ENCODE results near the gene C4A.
A peak's percentile ranks its signal among the peaks of the same experiment; 100 is the strongest.
"Not testable (repeated sequence)": the region's sequence is repeated elsewhere in the genome, so short reads cannot be mapped to it uniquely, and the experiment has no call there.

C4A gene

DNA sequence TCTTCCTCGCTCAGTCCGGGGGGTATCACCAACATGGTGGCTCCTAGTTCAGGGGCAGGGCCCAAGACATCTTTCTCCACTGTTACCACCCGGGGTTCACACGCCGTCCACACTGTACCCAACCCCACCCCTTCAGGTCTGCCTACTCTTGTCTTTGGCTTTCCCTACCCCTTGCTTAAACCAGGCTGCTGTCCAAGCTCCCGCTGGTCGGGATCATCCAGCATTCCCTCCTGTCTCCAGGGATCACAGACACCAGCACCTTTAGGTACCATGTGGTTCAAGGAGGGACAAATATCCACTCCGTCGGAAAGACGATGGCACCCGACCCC, 23.5 kb upstream of the C4A start:
- DNase-seq, result peak in 1 of 10 donors; percentile 74
- intact Hi-C loops (cut with DNase I), result loop anchor here (10.0 kb wide), 1 partner anchor 414 kb away; the partner anchor contains the start of genes ATP6V1G2, DDX39B and NFKBIL1

DNA sequence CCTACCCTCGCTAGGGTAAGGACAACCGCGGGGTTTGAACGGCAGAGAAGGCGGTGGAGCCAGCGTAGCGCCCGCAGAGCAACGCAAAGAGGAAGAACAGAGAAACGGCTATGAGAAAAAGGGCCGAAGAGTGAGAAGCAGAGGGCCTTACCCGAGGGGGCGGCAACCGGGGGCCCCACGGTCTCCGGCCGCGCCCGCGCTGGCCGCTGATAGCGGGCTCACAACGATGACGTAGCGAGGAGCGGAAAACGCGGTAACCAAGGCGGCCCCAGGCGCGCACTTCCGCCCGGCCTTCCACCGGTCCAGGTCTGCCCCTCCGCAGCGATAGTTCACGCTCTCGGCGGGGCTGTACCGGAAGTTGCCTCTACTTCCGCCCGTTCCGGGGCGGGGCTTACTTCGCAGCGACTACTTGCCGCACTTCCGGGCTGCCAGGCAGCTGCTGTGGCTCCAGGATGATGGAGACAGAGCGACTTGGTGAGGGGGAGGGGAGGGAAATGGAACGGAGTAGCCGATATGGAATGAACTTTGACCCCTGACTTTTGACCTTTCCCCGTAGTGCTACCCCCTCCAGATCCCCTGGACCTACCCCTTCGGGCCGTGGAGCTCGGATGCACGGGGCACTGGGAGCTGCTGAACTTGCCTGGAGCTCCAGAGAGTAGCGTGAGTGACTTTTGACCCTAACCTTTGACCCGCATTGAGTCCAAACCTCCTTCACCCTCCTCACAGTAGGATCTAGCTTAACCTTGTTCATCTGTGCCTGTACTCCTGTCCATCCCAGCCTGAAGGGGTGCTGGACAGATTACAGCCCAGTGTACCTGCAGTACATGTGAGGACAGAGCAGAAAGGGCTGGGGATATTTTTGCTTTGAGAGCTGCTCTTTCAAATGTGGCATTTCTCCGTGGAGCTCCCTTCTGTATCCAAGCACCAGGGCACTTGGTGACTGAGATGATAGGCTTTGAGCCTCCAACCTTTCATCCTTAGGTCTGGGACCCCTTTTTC, 22.8 kb upstream of the C4A start, which contains the start of the genes NELFE and SKIC2:
TSS of gene NELFE (minus strand) at position 231 of the 999 bp plus-strand sequence. CDS start 525 bp downstream, outside the sequence.
TSS of gene SKIC2 (plus strand) at position 435 of the 999 bp plus-strand sequence. CDS start at position 453, 18 bp downstream.
- peak; percentile 98 to 100 (median 99) for DNase-seq
- intact Hi-C loops (cut with DNase I), result loop anchor here (1.0 to 10.0 kb wide), 2 partner anchors 12 to 414 kb away; partner anchors contain the start of genes ATP6V1G2, DDX39B and NFKBIL1

DNA sequence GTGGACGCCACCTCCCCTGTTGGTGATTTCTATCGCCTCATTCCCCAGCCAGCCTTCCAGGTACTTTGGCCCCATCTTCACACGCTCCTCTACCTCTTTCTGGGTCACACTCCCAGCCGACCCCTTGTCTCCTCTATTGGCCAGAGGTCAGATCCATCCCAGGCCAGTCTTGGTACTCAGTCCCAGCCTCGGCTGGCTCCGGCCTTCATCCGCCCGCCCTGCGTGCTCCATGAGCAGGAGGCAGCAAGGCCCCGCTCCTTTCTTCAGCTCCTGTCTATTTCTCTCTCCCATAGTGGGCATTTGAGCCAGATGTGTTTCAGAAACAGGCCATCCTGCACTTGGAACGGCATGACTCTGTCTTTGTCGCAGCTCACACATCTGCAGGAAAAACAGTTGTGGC, 20.2 kb upstream of the C4A start:
- intact Hi-C loops (cut with DNase I), result no loop called here

DNA sequence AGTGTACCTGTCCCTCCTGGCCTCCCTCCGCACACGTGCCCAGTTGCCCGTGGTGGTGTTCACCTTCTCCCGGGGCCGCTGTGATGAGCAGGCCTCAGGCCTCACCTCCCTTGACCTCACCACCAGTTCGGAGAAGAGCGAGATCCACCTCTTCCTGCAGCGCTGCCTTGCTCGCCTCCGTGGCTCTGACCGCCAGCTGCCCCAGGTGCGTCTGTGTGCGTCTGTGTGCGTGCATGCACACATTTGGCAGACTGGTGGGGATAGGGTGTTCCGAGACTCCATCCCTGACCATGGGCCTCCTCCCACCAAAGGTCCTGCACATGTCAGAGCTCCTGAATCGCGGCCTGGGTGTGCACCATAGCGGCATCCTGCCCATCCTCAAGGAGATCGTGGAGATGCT, 17.9 kb upstream of the C4A start:
- intact Hi-C loops (cut with DNase I), result no loop called here
- peak in 1 of 10 donors; percentile 41 for DNase-seq

More for the DNA sequence above, 20.2 kb upstream of the C4A start:
- peak in 1 of 10 donors; percentile 66 for DNase-seq

DNA sequence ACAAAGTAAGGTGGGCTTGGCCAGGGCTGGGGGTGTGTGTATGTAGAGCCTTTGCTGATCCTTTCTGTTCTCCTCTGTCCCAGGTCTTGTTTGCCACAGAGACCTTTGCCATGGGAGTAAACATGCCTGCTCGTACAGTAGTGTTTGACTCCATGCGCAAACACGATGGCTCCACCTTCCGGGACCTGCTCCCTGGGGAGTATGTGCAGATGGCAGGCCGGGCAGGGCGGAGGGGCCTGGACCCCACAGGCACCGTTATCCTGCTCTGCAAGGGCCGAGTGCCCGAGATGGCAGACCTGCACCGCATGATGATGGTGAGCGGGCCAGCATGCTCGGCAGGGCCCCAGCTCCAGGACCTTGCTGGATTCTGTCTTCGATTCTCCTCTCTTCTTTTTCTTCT, 16.2 kb upstream of the C4A start:
- intact Hi-C loops (cut with DNase I), result no loop called here
- DNase-seq, result peak in 2 of 10 donors; percentile 40 to 63

DNA sequence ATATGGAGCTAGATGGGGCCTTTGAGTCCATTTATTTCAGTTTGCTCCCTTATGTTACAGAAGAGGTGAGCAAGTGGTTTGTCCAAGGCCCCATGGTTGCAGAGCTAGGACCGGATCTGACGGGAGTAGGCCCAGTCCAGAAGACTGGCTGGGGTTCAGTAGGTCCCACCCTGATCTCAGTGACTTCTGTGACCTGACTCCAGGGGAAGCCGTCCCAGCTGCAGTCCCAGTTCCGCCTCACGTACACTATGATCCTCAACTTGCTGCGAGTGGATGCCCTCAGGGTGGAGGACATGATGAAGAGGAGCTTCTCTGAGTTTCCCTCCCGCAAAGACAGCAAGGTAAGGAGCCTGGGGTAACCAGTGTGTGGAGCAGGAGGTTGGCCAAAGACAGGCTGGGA, 15.4 kb upstream of the C4A start:
- DNase-seq, result peak in 1 of 10 donors; percentile 17
- intact Hi-C loops (cut with DNase I), result no loop called here

DNA sequence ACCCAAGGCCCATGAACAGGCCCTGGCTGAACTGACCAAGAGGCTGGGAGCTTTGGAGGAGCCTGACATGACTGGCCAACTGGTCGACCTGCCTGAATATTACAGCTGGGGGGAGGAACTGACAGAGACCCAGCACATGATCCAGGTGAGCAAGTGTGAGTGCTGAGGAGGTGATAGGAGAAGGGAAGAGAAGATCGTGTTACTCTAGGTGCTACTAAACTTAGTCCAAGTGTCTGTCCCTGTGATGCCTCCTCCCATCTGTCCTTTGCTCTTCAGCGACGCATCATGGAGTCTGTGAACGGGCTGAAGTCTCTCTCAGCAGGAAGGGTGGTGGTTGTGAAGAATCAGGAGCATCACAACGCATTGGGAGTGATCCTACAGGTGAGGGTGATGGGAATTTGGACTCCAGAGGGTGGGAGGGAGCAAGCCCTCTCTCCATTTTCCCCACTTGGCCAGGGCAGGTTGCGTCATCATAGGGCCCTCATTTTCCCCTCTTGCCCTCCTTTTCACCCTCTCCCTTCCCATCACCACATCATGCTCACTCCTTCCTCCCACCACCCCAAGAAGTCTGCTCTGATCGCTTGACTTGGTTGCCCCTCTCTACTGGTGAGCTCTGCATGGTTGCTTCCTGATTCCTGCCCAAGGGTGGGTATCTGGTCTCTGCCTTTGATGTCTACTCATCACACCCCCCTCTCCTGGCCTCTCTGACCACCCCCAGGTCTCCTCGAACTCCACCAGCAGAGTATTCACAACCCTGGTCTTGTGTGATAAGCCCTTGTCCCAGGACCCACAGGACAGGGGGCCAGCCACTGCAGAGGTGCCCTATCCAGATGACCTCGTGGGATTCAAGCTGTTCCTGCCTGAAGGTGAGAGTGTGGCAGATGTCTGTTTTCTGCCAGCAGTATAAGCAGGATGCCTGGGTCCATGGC, 14.6 kb upstream of the C4A start:
- intact Hi-C loops (cut with DNase I), result no loop called here
- DNase-seq, result peak in 2 of 10 donors; percentile 20 to 40

DNA sequence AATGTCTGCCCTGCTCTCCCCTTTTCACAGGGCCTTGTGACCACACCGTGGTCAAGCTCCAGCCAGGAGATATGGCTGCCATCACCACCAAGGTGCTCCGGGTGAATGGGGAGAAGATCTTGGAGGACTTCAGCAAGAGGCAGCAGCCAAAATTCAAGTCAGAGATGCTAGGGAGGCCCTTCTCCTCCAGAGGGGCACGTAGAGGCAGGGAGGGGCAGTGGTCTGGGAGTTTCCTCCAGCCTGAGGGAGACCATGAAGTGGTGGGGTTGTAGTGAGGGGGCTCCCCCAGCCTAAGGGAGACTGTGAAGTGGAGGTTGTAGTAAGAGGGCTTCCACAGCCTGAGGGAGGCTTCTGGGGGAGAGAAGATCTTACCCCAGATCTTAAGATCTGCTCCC, 13.9 kb upstream of the C4A start:
- DNase-seq, result no peak
- intact Hi-C loops (cut with DNase I), result no loop called here

DNA sequence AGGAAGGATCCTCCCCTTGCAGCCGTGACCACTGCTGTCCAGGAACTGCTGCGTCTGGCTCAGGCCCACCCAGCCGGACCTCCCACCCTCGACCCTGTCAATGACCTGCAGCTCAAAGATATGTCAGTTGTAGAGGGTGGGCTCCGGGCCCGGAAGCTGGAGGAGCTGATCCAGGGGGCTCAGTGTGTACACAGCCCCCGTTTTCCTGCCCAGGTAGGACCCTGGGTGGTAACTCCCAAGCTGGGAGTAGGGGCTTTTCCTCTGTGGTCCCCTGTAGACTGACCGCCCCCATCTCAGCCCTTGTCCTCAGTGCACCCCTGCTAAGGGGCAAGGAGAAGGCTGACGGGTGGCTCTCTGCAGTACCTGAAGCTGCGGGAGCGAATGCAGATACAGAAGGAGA, 13.5 kb upstream of the C4A start:
- peak in 1 of 10 donors; percentile 76 for DNase-seq
- intact Hi-C loops (cut with DNase I), result no loop called here

DNA sequence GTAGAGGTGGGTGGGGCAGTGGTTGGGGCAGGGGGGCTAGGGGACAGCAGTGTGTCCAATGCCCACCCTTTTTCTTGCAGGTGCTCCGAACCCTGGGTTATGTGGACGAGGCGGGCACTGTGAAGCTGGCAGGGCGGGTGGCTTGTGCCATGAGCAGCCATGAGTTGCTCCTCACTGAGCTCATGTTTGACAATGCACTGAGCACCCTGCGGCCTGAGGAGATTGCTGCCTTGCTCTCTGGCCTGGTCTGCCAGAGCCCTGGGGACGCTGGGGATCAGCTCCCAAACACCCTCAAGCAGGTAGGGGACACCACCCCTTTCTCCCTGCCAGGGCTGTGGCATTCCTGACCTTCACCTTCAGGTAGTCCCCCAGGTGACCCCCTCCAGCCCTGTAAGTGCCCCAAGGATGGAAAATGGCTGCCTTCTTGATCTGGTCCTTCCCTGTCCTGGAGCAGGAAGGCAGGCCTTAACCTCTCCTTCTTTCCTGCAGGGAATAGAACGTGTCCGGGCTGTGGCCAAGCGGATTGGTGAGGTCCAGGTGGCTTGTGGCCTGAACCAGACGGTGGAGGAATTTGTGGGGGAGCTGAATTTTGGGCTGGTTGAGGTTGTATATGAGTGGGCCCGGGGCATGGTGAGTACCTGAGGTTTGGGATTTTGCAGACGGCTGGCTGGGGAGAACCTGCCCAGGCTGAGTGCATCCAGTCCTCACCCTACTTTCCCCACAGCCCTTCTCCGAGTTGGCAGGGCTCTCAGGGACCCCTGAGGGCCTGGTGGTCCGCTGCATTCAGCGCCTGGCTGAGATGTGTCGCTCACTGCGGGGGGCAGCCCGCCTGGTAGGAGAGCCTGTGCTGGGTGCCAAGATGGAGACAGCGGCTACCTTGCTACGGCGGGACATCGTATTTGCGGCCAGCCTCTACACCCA, 12.8 kb upstream of the C4A start:
- peak in 2 of 10 donors; percentile 18 to 77 for DNase-seq
- intact Hi-C loops (cut with DNase I), result no loop called here

DNA sequence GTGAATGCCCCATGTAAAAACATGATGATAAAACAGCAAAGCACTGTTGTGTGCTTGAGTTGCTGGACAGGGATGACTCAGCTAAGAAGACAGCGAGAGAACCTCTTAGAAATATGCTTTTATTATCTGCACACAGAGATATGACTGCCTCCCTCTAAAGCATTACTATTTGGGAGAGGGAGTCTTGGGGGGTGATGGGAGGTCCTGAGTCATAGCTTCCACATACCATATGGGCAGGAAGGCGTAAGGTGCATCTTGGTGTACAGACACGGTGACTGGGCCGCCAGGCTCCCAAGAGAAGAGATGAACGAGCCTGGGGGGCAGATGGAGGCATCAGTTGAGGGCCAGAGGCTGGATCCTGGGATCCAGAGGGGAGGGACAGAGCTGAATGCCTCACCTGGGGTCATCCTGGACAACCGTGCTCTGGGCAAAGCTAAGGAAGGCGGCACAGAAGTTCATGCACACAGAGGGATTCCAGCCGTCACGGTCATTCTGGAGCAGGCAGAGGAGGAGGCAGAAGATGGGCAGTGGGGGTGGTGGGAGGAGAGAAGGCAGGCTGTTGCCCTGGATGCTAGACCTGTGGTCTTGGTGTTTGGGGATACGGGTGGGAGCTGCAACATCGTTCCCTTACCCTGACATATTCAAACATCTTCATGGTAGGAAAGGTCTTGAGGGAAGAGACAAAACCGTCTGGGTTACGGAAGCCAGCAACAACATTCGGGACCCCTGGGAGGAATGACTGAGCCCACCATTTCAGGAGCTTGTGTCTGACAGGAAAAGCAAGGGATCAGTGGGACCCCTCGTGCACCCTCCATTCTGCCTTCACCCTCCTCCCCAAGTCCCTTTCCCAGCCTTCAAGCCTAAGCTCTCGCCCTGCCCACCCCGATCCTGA, 11.9 kb upstream of the C4A start:
- peak in 1 of 10 donors; percentile 62 for DNase-seq
- intact Hi-C loops (cut with DNase I), result no loop called here

DNA sequence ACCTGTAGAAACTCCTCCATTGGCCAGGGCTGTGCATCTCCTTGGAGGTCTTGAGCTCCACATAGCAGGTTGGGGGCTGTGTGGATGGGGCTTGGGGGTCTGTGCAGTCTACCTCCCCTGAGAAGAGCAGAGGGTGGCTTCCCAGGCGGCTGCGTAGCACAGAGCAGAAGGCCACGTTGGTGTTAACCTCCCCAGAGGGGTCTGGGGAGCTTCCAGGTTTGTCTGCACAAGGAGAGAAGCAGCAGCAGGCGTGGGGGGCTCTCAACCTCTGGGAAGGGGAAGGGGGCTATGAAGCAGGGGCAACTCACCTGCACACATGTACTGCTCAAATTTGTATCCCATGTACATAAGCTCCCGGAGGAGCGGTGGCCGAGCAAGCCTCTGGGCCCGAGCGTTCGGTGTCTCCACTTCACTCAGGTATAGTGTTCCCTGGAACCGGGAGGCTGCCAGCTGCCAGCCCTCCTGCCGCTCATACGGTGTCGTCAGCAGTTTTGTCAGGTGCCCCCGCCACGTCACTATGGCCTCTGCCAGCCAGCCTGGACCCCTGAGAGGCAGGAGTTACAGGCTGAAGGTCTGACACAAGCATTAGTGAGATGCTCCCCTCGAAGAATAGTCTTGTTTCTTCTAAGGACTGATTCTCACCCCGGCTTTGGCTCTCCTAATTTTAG, 11.1 kb upstream of the C4A start:
- intact Hi-C loops (cut with DNase I), result loop anchor here (1.0 kb wide), 1 partner anchor 11 kb away; the partner anchor contains the start of gene SKIC2
- peak in 1 of 10 donors; percentile 81 for DNase-seq

DNA sequence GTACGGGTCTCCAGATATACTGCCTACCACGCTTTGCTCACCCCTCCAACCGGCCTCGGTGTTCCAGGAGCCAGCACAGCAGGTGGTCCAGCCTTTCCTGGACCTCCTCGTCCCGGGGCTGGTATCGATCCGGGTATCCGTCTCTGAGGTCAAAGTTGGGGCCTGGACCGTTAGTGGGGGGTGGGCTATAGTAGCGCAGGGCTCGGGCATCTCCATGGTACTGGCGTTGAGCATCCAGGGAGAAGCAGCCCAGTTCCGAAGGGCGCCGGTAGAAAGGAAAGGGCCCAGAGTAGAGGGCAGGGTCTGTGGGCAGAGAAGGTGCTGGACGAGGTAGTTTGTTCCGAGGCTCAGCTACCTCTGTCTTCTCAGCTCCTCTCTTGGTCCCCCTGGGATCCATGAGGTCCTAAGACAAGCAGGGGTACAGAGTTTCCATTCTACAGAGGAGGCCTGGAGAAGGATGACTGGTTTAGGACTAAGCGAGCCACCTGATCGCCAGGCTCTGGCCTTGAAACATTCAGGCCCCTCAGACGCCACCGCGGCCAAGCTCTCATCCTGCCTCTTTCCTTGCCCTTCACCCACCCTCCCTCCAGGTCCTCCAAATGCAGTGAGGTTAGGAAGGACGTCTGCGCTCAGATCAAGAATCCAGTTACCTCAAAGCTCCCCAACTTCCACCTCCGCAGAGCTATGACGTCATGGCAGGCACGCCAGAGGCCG, 10.4 kb upstream of the C4A start:
- intact Hi-C loops (cut with DNase I), result loop anchor here (1.0 kb wide), 1 partner anchor 12 kb away; the partner anchor contains the start of gene SKIC2
- DNase-seq, result peak in 2 of 10 donors; percentile 13 to 75

DNA sequence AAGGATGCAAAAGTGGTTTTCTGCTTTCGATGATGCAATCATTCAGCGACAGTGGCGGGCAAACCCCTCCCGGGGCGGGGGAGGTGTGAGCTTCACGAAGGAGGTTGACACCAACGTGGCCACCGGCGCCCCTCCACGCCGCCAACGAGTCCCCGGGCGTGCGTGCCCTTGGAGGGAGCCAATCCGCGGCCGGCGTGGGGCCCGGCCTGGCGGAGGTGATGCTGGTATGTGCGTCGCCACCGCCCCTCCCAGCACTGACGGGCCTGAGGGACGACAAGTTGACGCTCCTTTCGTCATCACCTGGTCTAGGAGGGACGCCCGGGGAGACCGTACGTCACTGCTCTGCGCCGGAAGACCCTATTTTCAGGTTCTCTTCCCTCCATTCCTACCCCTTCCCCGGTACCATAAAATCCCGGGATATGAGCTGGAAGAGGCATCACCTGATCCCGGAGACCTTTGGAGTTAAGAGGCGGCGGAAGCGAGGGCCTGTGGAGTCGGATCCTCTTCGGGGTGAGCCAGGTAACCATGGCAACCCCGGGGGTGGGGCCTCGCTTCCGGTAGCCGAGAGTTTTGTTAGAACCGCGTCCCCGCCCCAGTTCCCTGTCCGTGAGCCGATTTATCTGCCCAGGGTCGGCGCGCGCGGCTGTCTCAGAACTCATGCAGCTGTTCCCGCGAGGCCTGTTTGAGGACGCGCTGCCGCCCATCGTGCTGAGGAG, 9.7 kb upstream of the C4A start, which contains the start of gene DXO:
TSS of gene DXO (minus strand) at position 146 of the 716 bp plus-strand sequence. CDS start 463 bp downstream, outside the sequence.
- intact Hi-C loops (cut with DNase I), result loop anchor here (1.0 kb wide), 1 partner anchor 13 kb away; the partner anchor contains the start of gene SKIC2
- DNase-seq, result peak; percentile 89 to 99 (median 95)

DNA sequence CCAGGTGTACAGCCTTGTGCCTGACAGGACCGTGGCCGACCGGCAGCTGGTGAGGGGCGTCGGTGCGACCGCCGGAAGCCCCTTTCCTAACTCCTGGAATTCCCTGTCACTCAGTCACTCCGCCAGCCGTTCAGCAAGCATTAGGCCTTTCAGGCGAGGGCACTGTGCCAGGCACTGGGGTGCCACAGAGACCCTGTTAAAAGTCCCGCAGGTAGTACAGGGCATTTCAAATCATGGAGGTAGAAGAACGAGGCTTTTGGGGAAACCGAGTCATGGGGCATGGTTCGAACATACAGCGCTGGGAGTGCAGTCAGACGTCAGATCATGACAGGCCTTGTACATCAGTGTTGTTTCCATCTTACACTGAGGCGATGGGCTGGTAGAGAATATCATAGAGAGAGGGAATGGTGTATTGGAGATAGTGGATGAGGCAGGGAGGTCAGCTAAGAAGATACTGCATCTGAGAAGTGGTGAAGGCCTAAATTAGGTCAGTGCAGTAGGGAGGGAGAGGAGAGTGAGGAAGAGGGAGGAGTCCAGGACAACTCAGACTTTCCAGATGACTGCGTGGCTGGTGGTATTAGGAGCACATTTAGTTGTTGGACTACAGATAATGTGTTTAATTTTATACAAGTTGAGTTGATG, 9.0 kb upstream of the C4A start:
- peak in 2 of 10 donors; percentile 17 to 25 for DNase-seq
- intact Hi-C loops (cut with DNase I), result no loop called here

DNA sequence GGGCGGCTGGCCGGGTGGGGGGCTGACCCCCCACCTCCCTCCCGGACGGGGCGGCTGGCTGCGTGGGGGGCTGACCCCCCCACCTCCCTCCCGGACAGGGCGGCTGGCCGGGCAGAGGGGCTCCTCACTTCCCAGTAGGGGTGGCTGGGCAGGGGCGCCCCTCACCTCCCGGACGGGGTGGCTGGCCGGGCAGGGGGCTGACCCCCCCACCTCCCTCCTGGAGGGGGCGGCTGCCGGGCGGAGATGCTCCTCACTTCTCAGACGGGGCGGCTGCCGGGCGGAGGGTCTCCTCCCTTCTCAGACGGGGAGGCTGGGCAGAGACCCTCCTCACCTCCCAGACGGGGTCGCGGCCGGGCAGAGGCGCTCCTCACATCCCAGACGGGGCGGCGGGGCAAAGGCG, 5.8 kb upstream of the C4A start:
- intact Hi-C loops (cut with DNase I), result not testable (repeated sequence)
- DNase-seq, result peak in 2 of 10 donors; percentile 44 to 75
